Glutamatergic neuron (in vitro differentiated cells): ENCODE measurements around the gene CTNNBIP1. TPM values are rescaled to one million over a fixed set of nuclear protein-coding genes. Genes with fewer than 3 reads are reported as not detected.

Source experiments
- DNase-seq: peaks from one replicate; pipeline ENCODE4 v3.0.0; 2022
- H3K27ac Mint-ChIP-seq: one replicate; pipeline ENCODE4 v1.8.0; 2020; ENCODE audit warnings: mild to moderate bottlenecking, mixed read lengths, inconsistent platforms; ENCODE audit not compliant: unreplicated experiment
- H3K27me3 Mint-ChIP-seq: one replicate; pipeline ENCODE4 v1.8.0; 2020; ENCODE audit warnings: mild to moderate bottlenecking, moderate library complexity, mixed read lengths, inconsistent platforms; ENCODE audit not compliant: unreplicated experiment
- H3K36me3 Mint-ChIP-seq: one replicate; pipeline ENCODE4 v1.8.0; 2020; ENCODE audit warnings: mild to moderate bottlenecking, mixed read lengths, inconsistent platforms; ENCODE audit not compliant: unreplicated experiment
- H3K4me1 Mint-ChIP-seq: one replicate; pipeline ENCODE4 v1.8.0; 2020; ENCODE audit warnings: mild to moderate bottlenecking, low read depth, mixed read lengths, inconsistent platforms; ENCODE audit not compliant: unreplicated experiment
- H3K4me3 Mint-ChIP-seq: one replicate; pipeline ENCODE4 v1.8.0; 2020; ENCODE audit warnings: mild to moderate bottlenecking, mixed read lengths, inconsistent platforms; ENCODE audit not compliant: unreplicated experiment
- H3K9me3 Mint-ChIP-seq: one replicate; pipeline ENCODE4 v1.8.0; 2020; ENCODE audit warnings: mild to moderate bottlenecking, moderate library complexity, mixed read lengths, inconsistent platforms; ENCODE audit not compliant: unreplicated experiment
- total RNA-seq: library from RNA; stranded (reverse); fragmentation: NEBNext Ultra II Directional; extraction: Animal tissue kit (Norgen Biotek cat#: 25700); gene quantifications from one replicate; pipeline ENCODE4 v1.2.1, GENCODE V29; 2021; ENCODE audit not compliant: unreplicated experiment
- TF ChIP-seq, protein P1 (sequence below): fragments of 200-600 bp; sonication (generic); IDR thresholded peaks from one replicate; pipeline ENCODE4 v1.5.0; 2021; ENCODE audit not compliant: partially characterized antibody, unreplicated experiment

CTNNBIP1 gene
- total RNA-seq, 1 donor from 2014 or later: 50.7 TPM

- peaks cover 21% of the 10 kb centered on the region for H3K4me1 Mint-ChIP-seq
- H3K9me3 Mint-ChIP-seq: peaks cover 4% of the 10 kb centered on the region
- no peak overlapping the region for H3K4me3 Mint-ChIP-seq
- no peaks in the 10 kb centered on the region for H3K27me3 Mint-ChIP-seq
- no peak for DNase-seq
- TF ChIP-seq, protein P1, sequence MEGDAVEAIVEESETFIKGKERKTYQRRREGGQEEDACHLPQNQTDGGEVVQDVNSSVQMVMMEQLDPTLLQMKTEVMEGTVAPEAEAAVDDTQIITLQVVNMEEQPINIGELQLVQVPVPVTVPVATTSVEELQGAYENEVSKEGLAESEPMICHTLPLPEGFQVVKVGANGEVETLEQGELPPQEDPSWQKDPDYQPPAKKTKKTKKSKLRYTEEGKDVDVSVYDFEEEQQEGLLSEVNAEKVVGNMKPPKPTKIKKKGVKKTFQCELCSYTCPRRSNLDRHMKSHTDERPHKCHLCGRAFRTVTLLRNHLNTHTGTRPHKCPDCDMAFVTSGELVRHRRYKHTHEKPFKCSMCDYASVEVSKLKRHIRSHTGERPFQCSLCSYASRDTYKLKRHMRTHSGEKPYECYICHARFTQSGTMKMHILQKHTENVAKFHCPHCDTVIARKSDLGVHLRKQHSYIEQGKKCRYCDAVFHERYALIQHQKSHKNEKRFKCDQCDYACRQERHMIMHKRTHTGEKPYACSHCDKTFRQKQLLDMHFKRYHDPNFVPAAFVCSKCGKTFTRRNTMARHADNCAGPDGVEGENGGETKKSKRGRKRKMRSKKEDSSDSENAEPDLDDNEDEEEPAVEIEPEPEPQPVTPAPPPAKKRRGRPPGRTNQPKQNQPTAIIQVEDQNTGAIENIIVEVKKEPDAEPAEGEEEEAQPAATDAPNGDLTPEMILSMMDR: no peak
- no peak overlapping the region for H3K27ac Mint-ChIP-seq
- H3K36me3 Mint-ChIP-seq: no peaks in the 10 kb centered on the region
Measured at GRCh38 chr1:9886092-9886742, 23.9 kb downstream of the CTNNBIP1 start.

- no peak for DNase-seq
- Mint-ChIP-seq H3K27ac (peak overlapping the region; percentile 39), H3K36me3 (no peaks in the 10 kb centered on the region), H3K4me3 (no peak overlapping the region), H3K27me3 (no peaks in the 10 kb centered on the region), H3K4me1 (peaks cover 15% of the 10 kb centered on the region), H3K9me3 (peaks cover 4% of the 10 kb centered on the region)
- TF ChIP-seq, protein P1: no peak
Measured at GRCh38 chr1:9884805-9885204, 25.3 kb downstream of the CTNNBIP1 start.

DNA sequence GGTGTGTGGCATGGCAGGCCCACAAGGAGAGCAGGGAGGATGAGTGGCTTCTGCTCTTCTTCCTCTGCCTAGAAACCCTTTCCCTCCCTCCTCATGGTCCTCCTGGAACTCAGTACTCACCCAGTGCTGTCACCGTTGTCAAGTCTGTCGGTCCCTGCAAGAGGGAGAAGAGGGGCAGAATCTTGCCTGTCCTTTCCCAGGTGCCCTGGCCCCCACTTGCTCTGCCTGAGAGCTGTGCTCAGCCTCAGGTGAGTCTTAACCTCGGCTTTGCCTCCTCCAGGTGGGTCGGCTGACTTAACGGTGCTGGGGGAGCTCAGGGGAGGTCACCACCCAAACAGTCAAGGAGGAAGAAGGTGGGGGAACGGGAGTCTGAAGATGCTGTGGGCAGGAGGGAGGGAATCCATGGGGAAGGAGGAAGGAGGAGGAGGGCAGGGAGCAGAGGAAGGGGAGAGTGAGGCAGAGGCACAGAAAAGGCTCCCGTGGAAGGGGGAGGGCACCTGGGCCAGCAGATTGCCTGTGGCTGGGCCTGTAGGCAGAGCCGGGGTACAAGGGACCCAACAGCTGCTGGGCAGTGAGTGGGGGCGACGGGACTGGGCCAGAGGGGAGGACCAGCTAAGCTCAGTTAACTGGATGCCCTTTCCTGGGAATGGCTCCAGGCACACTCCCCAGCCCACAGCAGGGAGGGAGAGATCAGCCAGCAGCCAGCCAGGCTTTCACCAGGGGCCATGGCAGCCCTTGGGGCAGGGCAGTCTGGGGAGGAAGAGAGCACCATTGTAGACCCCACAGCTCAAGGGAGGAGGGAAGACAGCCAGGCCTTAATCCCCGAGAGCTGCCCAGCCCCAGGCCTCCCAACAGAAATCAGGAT is 26.3 kb downstream of the CTNNBIP1 start:
- no peaks in the 10 kb centered on the region for H3K36me3 Mint-ChIP-seq
- peaks cover 10% of the 10 kb centered on the region for H3K4me1 Mint-ChIP-seq
- H3K27me3 Mint-ChIP-seq: no peaks in the 10 kb centered on the region
- DNase-seq: no peak
- TF ChIP-seq, protein P1: no peak
- H3K9me3 Mint-ChIP-seq: peaks cover 4% of the 10 kb centered on the region
- H3K4me3 Mint-ChIP-seq: no peak overlapping the region
- no peak overlapping the region for H3K27ac Mint-ChIP-seq

GRCh38 chr1:9882945-9883303 is 27.1 kb downstream of the CTNNBIP1 start:
- Mint-ChIP-seq H3K9me3 (peaks cover 4% of the 10 kb centered on the region), H3K4me3 (no peak overlapping the region), H3K27ac (no peak overlapping the region), H3K36me3 (no peaks in the 10 kb centered on the region), H3K27me3 (no peaks in the 10 kb centered on the region), H3K4me1 (peaks cover 12% of the 10 kb centered on the region)
- TF ChIP-seq, protein P1: no peak
- no peak for DNase-seq

DNA sequence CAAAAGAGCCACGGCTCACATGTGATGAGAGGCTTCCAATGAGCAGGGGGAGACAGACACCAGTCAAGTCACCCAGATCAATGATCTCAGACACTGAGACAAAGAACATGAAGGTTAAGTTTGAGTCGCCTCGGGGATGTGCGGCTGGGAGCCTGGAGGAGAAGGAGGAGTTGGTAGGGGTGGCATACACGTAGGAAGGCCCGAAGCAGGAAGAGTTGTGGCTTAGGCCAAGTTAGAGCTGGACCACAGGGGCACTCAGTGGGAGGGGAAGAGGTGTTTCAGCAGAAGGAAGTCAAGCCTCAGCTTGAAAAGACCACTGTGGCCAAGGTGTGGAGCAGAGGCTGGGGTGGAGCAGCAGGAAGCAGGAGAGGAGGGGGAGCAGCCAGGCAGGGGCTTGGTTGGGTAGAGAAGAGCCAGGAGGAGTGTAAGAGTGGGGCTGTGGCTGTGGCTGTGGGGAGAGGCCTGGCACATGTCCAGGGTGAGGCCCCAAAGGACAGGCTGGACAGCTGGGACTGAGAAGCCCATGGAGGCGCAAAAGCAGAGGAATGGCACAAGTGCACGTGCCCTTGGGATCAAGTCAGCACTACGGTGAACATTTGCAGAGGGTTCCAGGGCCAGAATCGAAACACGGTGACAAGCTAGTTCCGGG is 27.6 kb downstream of the CTNNBIP1 start:
- no peaks in the 10 kb centered on the region for H3K27me3 Mint-ChIP-seq
- H3K27ac Mint-ChIP-seq: no peak overlapping the region
- TF ChIP-seq, protein P1: no peak
- DNase-seq: no peak
- H3K4me1 Mint-ChIP-seq: peaks cover 12% of the 10 kb centered on the region
- H3K36me3 Mint-ChIP-seq: no peaks in the 10 kb centered on the region
- peaks cover 4% of the 10 kb centered on the region for H3K9me3 Mint-ChIP-seq
- H3K4me3 Mint-ChIP-seq: no peak overlapping the region
